HCT116 (cell line): ENCODE measurements around the gene TROAP. TPM values are rescaled to one million over a fixed set of nuclear protein-coding genes. Genes with fewer than 3 reads are reported as not detected.
"Not testable (repeated sequence)": the region's sequence is repeated elsewhere in the genome, so short reads cannot be mapped to it uniquely, and the experiment has no call there.

Experiments
- ATAC-seq: fragments of 200-7000 bp; cut with Tn5 transposase; 2 replicates; pipeline ENCODE4 v1.9.1; 2020; ENCODE audit warnings: mild to moderate bottlenecking, moderate library complexity
- BruUV-seq: library from RNA; stranded (reverse); fragments of 400-500 nt; replicated peaks from 2 replicates; lab custom pipeline; 2021; lab: Mats Ljungman, UMichigan
- CTCF ChIA-PET: fragments of 300-600 bp; sonication (Branson Sonifier 250); formaldehyde crosslinking; loops from one replicate; lab custom pipeline; 2021; ENCODE audit warnings: antibody characterized with exemption; lab: Charles Lee
- POLR2A ChIA-PET: fragments of 300-600, 350-600 bp; sonication (Branson Sonifier 250); formaldehyde crosslinking; loops from one replicate; lab custom pipeline; 2021; ENCODE audit warnings: antibody characterized with exemption; lab: Charles Lee
- RAD21 ChIA-PET, 2 experiments: fragments of 300-600 bp; sonication (Branson Sonifier 250); formaldehyde crosslinking; loops; one replicate each; lab custom pipeline; 2023; ENCODE audit warnings: low total read pairs in 2 of 2; ENCODE audit not compliant: uncharacterized antibody in 2 of 2, unreplicated experiment in 2 of 2, low non-redundant PET in 1 of 2; lab: Charles Lee
- DNase-seq: peaks from one replicate; pipeline ENCODE4 v3.0.0-alpha.2; 2010; ENCODE audit warnings: low read depth, low spot score
- H2AFZ ChIP-seq: fragments of 200-600 bp; shearing (Covaris generic), sonication (generic); 2 replicates; pipeline ENCODE4 v1.6.1; 2017; ENCODE audit warnings: low read depth, mixed run types, mixed read lengths, antibody characterized with exemption, low read length; ENCODE audit not compliant: poor library complexity, severe bottlenecking
- H3K27ac ChIP-seq: 2 replicates; pipeline ENCODE4 v1.5.1; 2012; ENCODE audit warnings: low read depth, low read length
- H3K27me3 ChIP-seq: fragments of 200-600 bp; sonication (generic); 2 replicates; pipeline ENCODE4 v1.6.1; 2016; ENCODE audit warnings: mixed run types, low read length, mixed read lengths; ENCODE audit not compliant: insufficient read depth
- H3K36me3 ChIP-seq, 2 experiments: fragments of 200-500 bp in 1 of 2; fragments of 200-600 bp in 1 of 2; sonication (Bioruptor generic) in 1 of 2; sonication (generic) in 1 of 2; 2 replicates each; pipeline versions ENCODE4 v1.5.1 to v1.6.1; 2014 to 2016; ENCODE audit warnings: low read length in 2 of 2, inconsistent platforms in 1 of 2, mixed read lengths in 1 of 2, mixed run types in 1 of 2; ENCODE audit not compliant: insufficient read depth in 2 of 2, control insufficient read depth in 1 of 2
- H3K4me1 ChIP-seq, 2 experiments: fragments of 200-600 bp in 1 of 2; sonication (generic) in 1 of 2; 2 replicates each; pipeline versions ENCODE4 v1.5.1 to v1.6.1; 2012 to 2017; ENCODE audit warnings: low read length in 2 of 2, inconsistent platforms in 1 of 2, mild to moderate bottlenecking in 1 of 2, mixed read lengths in 1 of 2, mixed run types in 1 of 2, moderate library complexity in 1 of 2; ENCODE audit not compliant: insufficient read depth in 2 of 2, control insufficient read depth in 1 of 2
- H3K4me2 ChIP-seq: fragments of 200-600 bp; sonication (generic); 2 replicates; pipeline ENCODE4 v1.6.1; 2017; ENCODE audit warnings: mixed run types, low read length, mixed read lengths
- H3K4me3 ChIP-seq, 2 experiments: fragments of 200-600 bp in 1 of 2; sonication (generic) in 1 of 2; replicated peaks in 1 of 2; 2 replicates each; pipeline ENCODE4 v1.5.1; 2011 to 2016; ENCODE audit warnings: low read length in 2 of 2, control low read depth in 1 of 2, low read depth in 1 of 2, mild to moderate bottlenecking in 1 of 2, mixed read lengths in 1 of 2, mixed run types in 1 of 2
- H3K79me2 ChIP-seq: fragments of 200-600 bp; sonication (generic); 2 replicates; pipeline ENCODE4 v1.6.1; 2017; ENCODE audit warnings: mild to moderate bottlenecking, mixed run types, low read length, moderate library complexity, mixed read lengths; ENCODE audit not compliant: insufficient read depth
- H3K9ac ChIP-seq: fragments of 200-600 bp; sonication (generic); 2 replicates; pipeline ENCODE4 v1.6.1; 2016; ENCODE audit warnings: low read length, mixed read lengths
- H3K9me2 ChIP-seq: fragments of 200-600 bp; sonication (generic), shearing (Covaris generic); 2 replicates; pipeline ENCODE4 v1.6.1; 2017; ENCODE audit warnings: mixed run types, mild to moderate bottlenecking, moderate library complexity; ENCODE audit not compliant: insufficient read depth
- H3K9me3 ChIP-seq, 2 experiments: fragments of 200-500 bp in 1 of 2; fragments of 200-600 bp in 1 of 2; sonication (Bioruptor generic) in 1 of 2; sonication (generic) in 1 of 2; 2 replicates each; pipeline ENCODE4 v1.6.1; 2014 to 2017; ENCODE audit warnings: low read length in 2 of 2, mixed read lengths in 2 of 2, inconsistent platforms in 1 of 2, low read depth in 1 of 2, mild to moderate bottlenecking in 1 of 2, mixed run types in 1 of 2, moderate library complexity in 1 of 2; ENCODE audit not compliant: control insufficient read depth in 1 of 2, insufficient read depth in 1 of 2
- H4K20me1 ChIP-seq: fragments of 200-600 bp; sonication (generic), shearing (Covaris generic); 2 replicates; pipeline ENCODE4 v1.6.1; 2017; ENCODE audit warnings: mixed run types, mild to moderate bottlenecking, moderate library complexity; ENCODE audit not compliant: insufficient read depth
- CBX3 ChIP-seq: IDR thresholded peaks from 2 replicates; pipeline ENCODE4 v1.6.1; 2012; ENCODE audit warnings: low read depth
- EZH2 ChIP-seq: fragments of 200-600 bp; sonication (generic); IDR thresholded peaks from 2 replicates; pipeline ENCODE4 v1.6.1; 2017; ENCODE audit warnings: antibody characterized with exemption, mixed run types
- EZH2phosphoT487 ChIP-seq: fragments of 200-600 bp; IDR thresholded peaks from 2 replicates; pipeline ENCODE4 v1.6.1; 2018; ENCODE audit warnings: antibody characterized with exemption, borderline replicate concordance
- FOSL1 ChIP-seq: IDR thresholded peaks from 2 replicates; pipeline ENCODE4 v1.6.1; 2012; ENCODE audit warnings: low read depth
- POLR2AphosphoS5 ChIP-seq: IDR thresholded peaks from 2 replicates; pipeline ENCODE4 v1.6.1; 2011; ENCODE audit warnings: mild to moderate bottlenecking, low read depth, low read length, moderate library complexity
- REST ChIP-seq: IDR thresholded peaks from 2 replicates; pipeline ENCODE4 v1.6.1; 2012; ENCODE audit warnings: low read depth
- YY1 ChIP-seq: IDR thresholded peaks from 2 replicates; pipeline ENCODE4 v1.6.1; 2011; ENCODE audit warnings: low read length, low read depth, moderate library complexity, mild to moderate bottlenecking; ENCODE audit not compliant: insufficient replicate concordance; ENCODE audit errors: extremely low read depth
- ZBTB33 ChIP-seq: IDR thresholded peaks from 2 replicates; pipeline ENCODE4 v1.6.1; 2011; ENCODE audit warnings: mild to moderate bottlenecking, low read length, moderate library complexity; ENCODE audit not compliant: insufficient replicate concordance; ENCODE audit errors: extremely low read depth
- ZNF274 ChIP-seq: fragments of 200-500 bp; sonication (Bioruptor generic); IDR thresholded peaks from 2 replicates; pipeline ENCODE4 v1.6.1; 2014; ENCODE audit warnings: mild to moderate bottlenecking, low read depth, low read length, inconsistent platforms
- intact Hi-C: fragments of 100-400 bp; cut with micrococcal nuclease; formaldehyde crosslinking; loops from 2 replicates; pipeline ENCODE4 v1.10.0; 2022
- total RNA-seq: library from RNA; stranded (reverse); gene quantifications from one replicate; pipeline ENCODE4 v1.2.1, GENCODE V29; 2021; ENCODE audit not compliant: unreplicated experiment

Gene TROAP
- total RNA-seq, 1 experiment from 2014 or later, result 99.1 TPM

GRCh38 chr12:49282302-49282701 is 40.8 kb upstream of the TROAP start:
- Histone ChIP-seq H3K27ac (no peak overlapping the region), H3K4me3 (no peak overlapping the region), H3K27me3 (no peaks in the 10 kb centered on the region), H2AFZ (no peak overlapping the region), H3K9ac (no peak overlapping the region), H3K79me2 (no peaks in the 10 kb centered on the region), H3K4me2 (no peak overlapping the region), H3K4me1 (peaks cover 0 to 5% of the 10 kb centered on the region in 2 experiments; a peak in 2 of 4 replicates), H3K9me2 (no peaks in the 10 kb centered on the region), H3K9me3 (no peaks in the 10 kb centered on the region), H4K20me1 (no peaks in the 10 kb centered on the region), H3K36me3 (no peaks in the 10 kb centered on the region)
- DNase-seq (no peak), ATAC-seq (no peak)
- ChIA-PET RAD21 (no interaction called here), POLR2A (no interaction called here), CTCF (interaction anchor here (1.3 to 1.6 kb wide), 2 partner anchors 49 to 65 kb away, joined by 3 to 5 read pairs; partner anchors contain the start of gene DNAJC22)
- BruUV-seq, result no TSS peak
- TF ChIP-seq YY1, result no peak
- no peak for TF ChIP-seq ZBTB33
- TF ChIP-seq ZNF274, result no peak
- TF ChIP-seq EZH2, result no peak
- TF ChIP-seq FOSL1, result no peak
- TF ChIP-seq EZH2phosphoT487, result no peak
- no peak for TF ChIP-seq CBX3
- TF ChIP-seq REST, result no peak
- no peak for TF ChIP-seq POLR2AphosphoS5
- intact Hi-C loops, result no loop called here

- H3K9me3 ChIP-seq, H3K4me3 ChIP-seq, RAD21 ChIA-PET, intact Hi-C loops, ATAC-seq, H3K79me2 ChIP-seq, H4K20me1 ChIP-seq, H2AFZ ChIP-seq, H3K4me1 ChIP-seq, H3K9ac ChIP-seq, H3K27me3 ChIP-seq, BruUV-seq, POLR2A ChIA-PET, DNase-seq, H3K4me2 ChIP-seq, H3K27ac ChIP-seq, H3K9me2 ChIP-seq, H3K36me3 ChIP-seq: not testable (repeated sequence)
- CTCF ChIA-PET, result interaction anchor here (1.1 to 1.6 kb wide), 4 partner anchors 10 to 298 kb away, joined by 3 to 5 read pairs (median 3); partner anchors contain the start of gene DNAJC22
These were observed 40.2 kb upstream of the TROAP start for GRCh38 chr12:49282740-49283375.
